SH-SY5Y (cell line): Measurements from ENCODE around the gene SDK1.

Experiments
- GATA2 ChIP-seq: IDR thresholded peaks from 2 replicates; pipeline ENCODE4 v1.6.1; 2011; ENCODE audit warnings: mild to moderate bottlenecking, low read depth, low read length
- GATA3 ChIP-seq: IDR thresholded peaks from 2 replicates; pipeline ENCODE4 v1.6.1; 2011; ENCODE audit warnings: low read depth, mild to moderate bottlenecking, low read length, moderate library complexity

- TF ChIP-seq GATA2 (no peak), GATA3 (no peak)
Observed at GRCh38 chr7:3918576-3918975, 617.5 kb downstream of the SDK1 start.
